LNCAP (cell line): Measurements from ENCODE around the gene CLDN22.

Experiments used
- TF ChIP-seq, protein P1 (sequence below): fragments of 450-650 bp; IDR thresholded peaks from 2 replicates; pipeline ENCODE4 v1.5.1; 2017; ENCODE audit warnings: mild to moderate bottlenecking

CLDN22 gene

DNA sequence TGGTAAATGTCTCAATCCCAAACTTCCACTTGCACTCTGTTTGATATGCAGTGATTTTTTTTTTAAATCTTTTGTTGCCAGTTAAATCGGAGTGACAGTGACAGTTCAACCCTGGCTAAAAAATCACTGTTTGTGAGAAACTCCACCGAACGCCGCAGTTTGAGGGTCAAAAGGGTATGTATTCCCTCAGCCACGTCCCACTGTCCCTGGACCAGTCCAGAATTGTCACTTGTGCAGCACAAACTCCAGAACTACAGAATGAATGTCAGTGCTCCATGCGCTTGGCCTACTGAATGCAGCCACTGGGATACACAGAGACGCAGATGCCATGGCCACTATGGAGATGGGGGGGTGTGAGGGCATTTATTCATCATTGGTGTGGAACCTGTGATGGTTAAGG, 34.2 kb downstream of the CLDN22 start:
- TF ChIP-seq, protein P1, sequence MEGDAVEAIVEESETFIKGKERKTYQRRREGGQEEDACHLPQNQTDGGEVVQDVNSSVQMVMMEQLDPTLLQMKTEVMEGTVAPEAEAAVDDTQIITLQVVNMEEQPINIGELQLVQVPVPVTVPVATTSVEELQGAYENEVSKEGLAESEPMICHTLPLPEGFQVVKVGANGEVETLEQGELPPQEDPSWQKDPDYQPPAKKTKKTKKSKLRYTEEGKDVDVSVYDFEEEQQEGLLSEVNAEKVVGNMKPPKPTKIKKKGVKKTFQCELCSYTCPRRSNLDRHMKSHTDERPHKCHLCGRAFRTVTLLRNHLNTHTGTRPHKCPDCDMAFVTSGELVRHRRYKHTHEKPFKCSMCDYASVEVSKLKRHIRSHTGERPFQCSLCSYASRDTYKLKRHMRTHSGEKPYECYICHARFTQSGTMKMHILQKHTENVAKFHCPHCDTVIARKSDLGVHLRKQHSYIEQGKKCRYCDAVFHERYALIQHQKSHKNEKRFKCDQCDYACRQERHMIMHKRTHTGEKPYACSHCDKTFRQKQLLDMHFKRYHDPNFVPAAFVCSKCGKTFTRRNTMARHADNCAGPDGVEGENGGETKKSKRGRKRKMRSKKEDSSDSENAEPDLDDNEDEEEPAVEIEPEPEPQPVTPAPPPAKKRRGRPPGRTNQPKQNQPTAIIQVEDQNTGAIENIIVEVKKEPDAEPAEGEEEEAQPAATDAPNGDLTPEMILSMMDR: no peak

GRCh38 chr4:183284965-183285364, 35.1 kb downstream of the CLDN22 start:
- TF ChIP-seq, protein P1: no peak

- TF ChIP-seq, protein P1: no peak
These were observed 35.8 kb downstream of the CLDN22 start for GRCh38 chr4:183284258-183284785.

DNA sequence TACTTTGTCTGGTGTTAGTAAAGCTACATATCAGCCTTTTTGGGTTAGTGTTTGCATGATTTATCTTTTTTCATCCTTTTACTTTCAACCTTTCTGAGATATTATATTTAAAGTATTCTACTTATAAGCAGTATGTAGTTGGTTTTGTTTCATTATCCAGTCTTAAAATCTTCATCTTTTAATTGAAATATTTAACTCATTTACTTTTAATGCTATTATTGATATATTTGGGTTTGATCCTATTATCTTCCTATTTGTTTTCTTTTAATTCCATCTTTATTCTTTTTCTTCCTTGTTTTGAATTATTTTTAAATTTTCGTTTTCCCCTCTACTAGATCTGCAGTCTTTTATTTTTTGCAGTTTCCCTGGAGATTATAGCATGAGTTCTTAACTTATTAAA, 44.0 kb downstream of the CLDN22 start:
- TF ChIP-seq, protein P1: no peak

GRCh38 chr4:183272384-183272783, 47.7 kb downstream of the CLDN22 start:
- TF ChIP-seq, protein P1: no peak

GRCh38 chr4:183268556-183268955, 51.5 kb downstream of the CLDN22 start:
- TF ChIP-seq, protein P1: no peak
